Neural cell (in vitro differentiated cells): Measurements from ENCODE around the gene FXYD6.

Experiments used
- EP300 ChIP-seq: fragments of 450-650 bp; conservative IDR thresholded peaks from 2 replicates; pipeline ENCODE4 v1.6.1; 2014; ENCODE audit warnings: antibody characterized with exemption, mild to moderate bottlenecking, moderate library complexity; ENCODE audit not compliant: poor library complexity, severe bottlenecking
- EZH2 ChIP-seq: fragments of 200-600, 300-800 bp; shearing (Covaris generic), sonication (generic); IDR thresholded peaks from 2 replicates; pipeline ENCODE4 v1.6.1; 2014; ENCODE audit warnings: antibody characterized with exemption, low read length, borderline replicate concordance, mild to moderate bottlenecking; ENCODE audit not compliant: insufficient read depth, poor library complexity, severe bottlenecking
- POLR2AphosphoS5 ChIP-seq: IDR thresholded peaks from 2 replicates; pipeline ENCODE4 v1.6.1; 2012
- TF ChIP-seq, protein P1 (sequence below): fragments of 450-650 bp; IDR thresholded peaks from 2 replicates; pipeline ENCODE4 v1.5.1; 2014; ENCODE audit warnings: antibody characterized with exemption, mild to moderate bottlenecking, moderate library complexity; ENCODE audit not compliant: poor library complexity, severe bottlenecking
- TF ChIP-seq, protein P2 (sequence below): IDR thresholded peaks from 2 replicates; pipeline ENCODE4 v1.6.1; 2012; ENCODE audit warnings: borderline replicate concordance

DNA sequence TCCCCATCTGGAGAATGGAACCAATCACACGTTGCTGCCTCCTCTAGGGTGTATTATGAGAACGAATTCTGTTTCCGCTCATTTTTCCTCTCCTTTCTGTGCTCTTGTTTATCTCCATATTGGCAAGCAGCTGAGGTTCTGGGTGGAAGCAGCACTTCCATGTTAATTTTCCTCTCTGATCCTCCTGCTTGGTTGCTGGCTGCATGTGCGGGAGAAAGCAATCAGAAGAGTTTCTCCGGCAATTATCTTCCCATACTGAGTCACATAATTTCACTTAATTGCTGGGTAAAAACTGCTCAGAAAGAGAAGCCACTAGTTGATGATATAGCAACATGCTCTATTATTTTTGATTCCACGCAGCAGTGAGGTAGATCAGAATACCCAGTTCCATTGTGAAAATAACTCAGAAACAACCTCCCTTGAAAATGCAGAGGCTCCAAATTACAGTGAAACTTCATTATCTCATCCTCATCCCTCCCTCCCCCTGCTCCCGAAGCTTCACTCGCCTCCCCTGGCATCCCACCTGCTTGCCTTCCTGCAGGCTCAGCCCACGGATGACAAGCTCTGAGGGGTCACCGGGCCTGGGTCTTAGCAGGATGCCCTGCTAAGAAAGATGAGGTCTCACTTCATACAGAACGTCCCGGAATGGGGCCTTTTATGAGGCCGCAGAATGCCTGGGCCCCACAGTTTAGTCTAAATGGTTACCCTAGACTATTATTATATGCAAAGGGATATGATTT is 20.4 kb downstream of the FXYD6 start:
- TF ChIP-seq, protein P1, sequence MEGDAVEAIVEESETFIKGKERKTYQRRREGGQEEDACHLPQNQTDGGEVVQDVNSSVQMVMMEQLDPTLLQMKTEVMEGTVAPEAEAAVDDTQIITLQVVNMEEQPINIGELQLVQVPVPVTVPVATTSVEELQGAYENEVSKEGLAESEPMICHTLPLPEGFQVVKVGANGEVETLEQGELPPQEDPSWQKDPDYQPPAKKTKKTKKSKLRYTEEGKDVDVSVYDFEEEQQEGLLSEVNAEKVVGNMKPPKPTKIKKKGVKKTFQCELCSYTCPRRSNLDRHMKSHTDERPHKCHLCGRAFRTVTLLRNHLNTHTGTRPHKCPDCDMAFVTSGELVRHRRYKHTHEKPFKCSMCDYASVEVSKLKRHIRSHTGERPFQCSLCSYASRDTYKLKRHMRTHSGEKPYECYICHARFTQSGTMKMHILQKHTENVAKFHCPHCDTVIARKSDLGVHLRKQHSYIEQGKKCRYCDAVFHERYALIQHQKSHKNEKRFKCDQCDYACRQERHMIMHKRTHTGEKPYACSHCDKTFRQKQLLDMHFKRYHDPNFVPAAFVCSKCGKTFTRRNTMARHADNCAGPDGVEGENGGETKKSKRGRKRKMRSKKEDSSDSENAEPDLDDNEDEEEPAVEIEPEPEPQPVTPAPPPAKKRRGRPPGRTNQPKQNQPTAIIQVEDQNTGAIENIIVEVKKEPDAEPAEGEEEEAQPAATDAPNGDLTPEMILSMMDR: no peak
- TF ChIP-seq EZH2 (no peak), EP300 (no peak), POLR2AphosphoS5 (no peak)
- TF ChIP-seq, protein P2, sequence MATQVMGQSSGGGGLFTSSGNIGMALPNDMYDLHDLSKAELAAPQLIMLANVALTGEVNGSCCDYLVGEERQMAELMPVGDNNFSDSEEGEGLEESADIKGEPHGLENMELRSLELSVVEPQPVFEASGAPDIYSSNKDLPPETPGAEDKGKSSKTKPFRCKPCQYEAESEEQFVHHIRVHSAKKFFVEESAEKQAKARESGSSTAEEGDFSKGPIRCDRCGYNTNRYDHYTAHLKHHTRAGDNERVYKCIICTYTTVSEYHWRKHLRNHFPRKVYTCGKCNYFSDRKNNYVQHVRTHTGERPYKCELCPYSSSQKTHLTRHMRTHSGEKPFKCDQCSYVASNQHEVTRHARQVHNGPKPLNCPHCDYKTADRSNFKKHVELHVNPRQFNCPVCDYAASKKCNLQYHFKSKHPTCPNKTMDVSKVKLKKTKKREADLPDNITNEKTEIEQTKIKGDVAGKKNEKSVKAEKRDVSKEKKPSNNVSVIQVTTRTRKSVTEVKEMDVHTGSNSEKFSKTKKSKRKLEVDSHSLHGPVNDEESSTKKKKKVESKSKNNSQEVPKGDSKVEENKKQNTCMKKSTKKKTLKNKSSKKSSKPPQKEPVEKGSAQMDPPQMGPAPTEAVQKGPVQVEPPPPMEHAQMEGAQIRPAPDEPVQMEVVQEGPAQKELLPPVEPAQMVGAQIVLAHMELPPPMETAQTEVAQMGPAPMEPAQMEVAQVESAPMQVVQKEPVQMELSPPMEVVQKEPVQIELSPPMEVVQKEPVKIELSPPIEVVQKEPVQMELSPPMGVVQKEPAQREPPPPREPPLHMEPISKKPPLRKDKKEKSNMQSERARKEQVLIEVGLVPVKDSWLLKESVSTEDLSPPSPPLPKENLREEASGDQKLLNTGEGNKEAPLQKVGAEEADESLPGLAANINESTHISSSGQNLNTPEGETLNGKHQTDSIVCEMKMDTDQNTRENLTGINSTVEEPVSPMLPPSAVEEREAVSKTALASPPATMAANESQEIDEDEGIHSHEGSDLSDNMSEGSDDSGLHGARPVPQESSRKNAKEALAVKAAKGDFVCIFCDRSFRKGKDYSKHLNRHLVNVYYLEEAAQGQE: no peak
